A549 (cell line): ENCODE data around the gene ADGRG6. TPM values are rescaled to one million over a fixed set of nuclear protein-coding genes. Genes with fewer than 3 reads are reported as not detected.
A peak's percentile ranks its signal among the peaks of the same experiment; 100 is the strongest.

Experiments
- ATAC-seq, 2 experiments: fragments of 200-7000 bp in 1 of 2; fragments of >200 bp in 1 of 2; cut with Nextera tagmentation in 1 of 2; cut with Tn5 transposase in 1 of 2; 3 replicates each; pipeline versions ENCODE4 v1.8.0 to v1.9.1; 2018 to 2020; ENCODE audit warnings: mild to moderate bottlenecking in 1 of 2, moderate library complexity in 1 of 2
- CTCF ChIA-PET: fragments of 300-600 bp; sonication (Branson Sonifier 250); formaldehyde crosslinking; extraction: SDS; loops from one replicate; lab custom pipeline; 2021; ENCODE audit warnings: antibody characterized with exemption, inconsistent platforms; lab: Yijun Ruan, JAX
- POLR2A ChIA-PET: fragments of 350-600 bp; formaldehyde crosslinking; extraction: SDS; loops from one replicate; lab custom pipeline; 2021; ENCODE audit warnings: antibody characterized with exemption, inconsistent platforms; lab: Yijun Ruan, JAX
- DNase-seq, 2 experiments: peaks; one replicate each; pipeline versions ENCODE4 v3.0.0 to v3.0.0-alpha.2; 2011 to 2016; ENCODE audit warnings: low read depth in 1 of 2, low spot score in 1 of 2
- FAIRE-seq: peaks from 2 replicates; lab custom pipeline; 2011; peaks lifted over from hg19 to GRCh38; lab: Jason Lieb, UNC
- H3K27ac ChIP-seq, 2 experiments: fragments of >200 bp; sonication (Bioruptor Twin); formaldehyde crosslinking; 3 replicates each; pipeline ENCODE4 v1.5.1; 2016 to 2017
- H3K4me1 ChIP-seq: fragments of >200 bp; sonication (Bioruptor Twin); formaldehyde crosslinking; 3 replicates; pipeline ENCODE4 v1.6.1; 2016
- H3K4me2 ChIP-seq: fragments of >200 bp; sonication (Bioruptor Twin); formaldehyde crosslinking; 3 replicates; pipeline ENCODE4 v1.6.1; 2016
- H3K4me3 ChIP-seq: fragments of >200 bp; sonication (Bioruptor Twin); formaldehyde crosslinking; 3 replicates; pipeline ENCODE4 v1.5.1; 2016
- H3K9me3 ChIP-seq: fragments of >200 bp; sonication (Bioruptor Twin); formaldehyde crosslinking; 3 replicates; pipeline ENCODE4 v1.6.1; 2016
- ATOH8 ChIP-seq: fragments of 250-450 bp; sonication (Bioruptor Pico); IDR thresholded peaks from 2 replicates; pipeline ENCODE4 v1.5.0; 2020; ENCODE audit warnings: low read depth, mild to moderate bottlenecking, moderate library complexity
- BCL3 ChIP-seq: fragments of >200 bp; sonication (Bioruptor Twin); formaldehyde crosslinking; IDR thresholded peaks from 3 replicates; pipeline ENCODE4 v1.6.1; 2016
- BHLHE40 ChIP-seq: IDR thresholded peaks from 2 replicates; pipeline ENCODE4 v1.6.1; 2012; ENCODE audit warnings: low read depth, low read length, inconsistent platforms
- CBX2 ChIP-seq: fragments of 200-600 bp; sonication (generic); IDR thresholded peaks from 2 replicates; pipeline ENCODE4 v1.6.1; 2016; ENCODE audit warnings: low read depth, mild to moderate bottlenecking, borderline replicate concordance
- CEBPB ChIP-seq, 2 experiments: fragments of >200 bp in 1 of 2; sonication (Bioruptor Twin) in 1 of 2; formaldehyde crosslinking in 1 of 2; IDR thresholded peaks; 2 replicates each; pipeline ENCODE4 v1.6.1; 2012 to 2016
- CHD4 ChIP-seq: fragments of 200-600 bp; sonication (generic); IDR thresholded peaks from 2 replicates; pipeline ENCODE4 v1.6.1; 2016; ENCODE audit warnings: antibody characterized with exemption, mild to moderate bottlenecking, borderline replicate concordance
- EHMT2 ChIP-seq: fragments of 200-600 bp; sonication (generic); IDR thresholded peaks from 2 replicates; pipeline ENCODE4 v1.6.1; 2016; ENCODE audit warnings: antibody characterized with exemption, low read depth, mild to moderate bottlenecking, moderate library complexity
- GATA3 ChIP-seq: IDR thresholded peaks from 2 replicates; pipeline ENCODE4 v1.6.1; 2012; ENCODE audit warnings: borderline replicate concordance
- HDAC2 ChIP-seq: fragments of 200-600 bp; sonication (generic); IDR thresholded peaks from 2 replicates; pipeline ENCODE4 v1.6.1; 2016
- HEYL ChIP-seq: fragments of 250-450 bp; sonication (Bioruptor Pico); IDR thresholded peaks from 2 replicates; pipeline ENCODE4 v1.8.0; 2021; ENCODE audit warnings: mild to moderate bottlenecking, moderate library complexity
- HOXA7 ChIP-seq: fragments of 250-450 bp; sonication (Bioruptor Pico); IDR thresholded peaks from 2 replicates; pipeline ENCODE4 v1.5.0; 2020; ENCODE audit warnings: mild to moderate bottlenecking, moderate library complexity
- HOXB5 ChIP-seq: fragments of 250-450 bp; sonication (Bioruptor Pico); IDR thresholded peaks from 2 replicates; pipeline ENCODE4 v1.5.0; 2020; ENCODE audit warnings: mild to moderate bottlenecking, moderate library complexity
- JUN ChIP-seq, 2 experiments: fragments of >200 bp; sonication (Bioruptor Twin); formaldehyde crosslinking; IDR thresholded peaks; 2 replicates in 1 of 2; 3 replicates in 1 of 2; pipeline ENCODE4 v1.6.1; 2016 to 2017
- JUNB ChIP-seq: fragments of >200 bp; sonication (Bioruptor Twin); formaldehyde crosslinking; IDR thresholded peaks from 2 replicates; pipeline ENCODE4 v1.6.1; 2016
- KDM5A ChIP-seq: fragments of 200-600 bp; sonication (generic); IDR thresholded peaks from 2 replicates; pipeline ENCODE4 v1.6.1; 2016; ENCODE audit warnings: antibody characterized with exemption, mild to moderate bottlenecking
- MAFK ChIP-seq: fragments of 450-650 bp; IDR thresholded peaks from 2 replicates; pipeline ENCODE4 v1.6.1; 2014; ENCODE audit not compliant: partially characterized antibody
- NFE2L2 ChIP-seq: fragments of 150-350 bp; conservative IDR thresholded peaks from 2 replicates; pipeline ENCODE4 v1.6.1; 2014; ENCODE audit warnings: low read length
- NR3C1 ChIP-seq: fragments of >200 bp; sonication (Bioruptor Twin); formaldehyde crosslinking; IDR thresholded peaks from 3 replicates; pipeline ENCODE4 v1.6.1; 2017
- PHF8 ChIP-seq: fragments of 200-600 bp; sonication (generic); IDR thresholded peaks from 2 replicates; pipeline ENCODE4 v1.6.1; 2016; ENCODE audit warnings: low read depth, mild to moderate bottlenecking, antibody characterized with exemption, moderate library complexity, borderline replicate concordance
- RAD21 ChIP-seq, 2 experiments: fragments of >200 bp in 1 of 2; sonication (Bioruptor Twin) in 1 of 2; formaldehyde crosslinking in 1 of 2; IDR thresholded peaks in 1 of 2; conservative IDR thresholded peaks in 1 of 2; 2 replicates in 1 of 2; 3 replicates in 1 of 2; pipeline ENCODE4 v1.6.1; 2012 to 2018; ENCODE audit warnings: inconsistent platforms in 1 of 2
- RARB ChIP-seq: fragments of 250-450 bp; sonication (Bioruptor Pico); IDR thresholded peaks from 2 replicates; pipeline ENCODE4 v1.8.0; 2021; ENCODE audit warnings: mild to moderate bottlenecking, moderate library complexity
- REST ChIP-seq: fragments of 200-600 bp; sonication (generic); IDR thresholded peaks from 2 replicates; pipeline ENCODE4 v1.6.1; 2016; ENCODE audit warnings: antibody characterized with exemption, mild to moderate bottlenecking, moderate library complexity
- SREBF2 ChIP-seq: fragments of 450-650 bp; IDR thresholded peaks from 2 replicates; pipeline ENCODE4 v1.6.1; 2014; ENCODE audit warnings: mild to moderate bottlenecking, moderate library complexity
- ZFP36 ChIP-seq: fragments of 450-650 bp; IDR thresholded peaks from 2 replicates; pipeline ENCODE4 v1.6.1; 2014; ENCODE audit warnings: borderline replicate concordance; ENCODE audit not compliant: partially characterized antibody
- WGBS: methylation state at CpG from one replicate; pipeline ENCODE4 v1.1.6; 2017; ENCODE audit errors: missing lambda C conversion rate; 5-methylcytosine and 5-hydroxymethylcytosine counted together
- polyA plus RNA-seq, 4 experiments: library from polyadenylated mRNA; depleted of rRNA in 3 of 4; stranded (reverse); fragments of >200 nt; fragmentation: RNase III in 1 of 4; extraction: RNeasy Plus Mini Kit Qiagen cat#74134 plus additional on column Dnase treatment in 1 of 4; gene quantifications; 2 replicates in 3 of 4; 3 replicates in 1 of 4; pipeline ENCODE4 v1.2.3, GENCODE V29; 2011 to 2017

The ADGRG6 gene
- polyA plus RNA-seq, 2 of the 4 experiments (the other 2 are of a cell fraction), result 55.4 to 181 TPM

GRCh38 chr6:142350309-142350708 lies 48.5 kb downstream of the ADGRG6 start:
- H3K27ac ChIP-seq, result 0 out of 6 replicates have a peak overlapping the region, but pooled peaks have one; percentile 4 to 8
- no peak for ATAC-seq
- POLR2A ChIA-PET, result interaction anchor here (0.6 kb wide), 1 partner anchor 28 kb away, joined by 3 read pairs; no protein-coding TSS in a partner anchor
- TF ChIP-seq PHF8, result no peak
- no peak for TF ChIP-seq SREBF2
- no peak for TF ChIP-seq NR3C1
- TF ChIP-seq HOXA7 (CRISPR knock-in tag), result no peak
- TF ChIP-seq JUN (IDR thresholded peaks at IDR 0.05), result no peak
- no peak for TF ChIP-seq MAFK
- TF ChIP-seq ZFP36, result no peak
- no peak for TF ChIP-seq CHD4
- TF ChIP-seq HDAC2, result no peak
- no peak for TF ChIP-seq REST
- TF ChIP-seq KDM5A, result no peak
- TF ChIP-seq CEBPB (IDR thresholded peaks at IDR 0.05), result no peak
- TF ChIP-seq, all 56 proteins: peak for 0
- 89% methylated on average over 1 of the region's 1 CpG for WGBS
- Histone ChIP-seq H3K4me2 (no peak overlapping the region), H3K4me3 (no peak overlapping the region), H3K9me3 (peaks cover 8% of the 10 kb centered on the region; the same call in 1 of the 3 replicates), H3K4me1 (peaks cover 47% of the 10 kb centered on the region)
- DNase-seq (no peak), FAIRE-seq (no peak)
- CTCF ChIA-PET, result no interaction called here

GRCh38 chr6:142353690-142354089 lies 51.9 kb downstream of the ADGRG6 start:
- FAIRE-seq, result no peak
- H3K9me3 ChIP-seq, result peaks cover 8% of the 10 kb centered on the region; the same call in 1 of the 3 replicates
- WGBS, result 81% methylated on average over 2 of the region's 2 CpGs
- no peak for ATAC-seq
- peak overlapping the region; percentile 29 to 70; a peak in 3 of 6 replicates for H3K27ac ChIP-seq
- POLR2A ChIA-PET, result no interaction called here
- H3K4me2 ChIP-seq, result peak overlapping the region; percentile 10; the same call in 1 of the 3 replicates
- DNase-seq, result no peak
- no peak overlapping the region for H3K4me3 ChIP-seq
- TF ChIP-seq NFE2L2 (no peak), CBX2 (no peak)
- TF ChIP-seq, all 56 proteins: peak for 0
- CTCF ChIA-PET, result no interaction called here
- peaks cover 76% of the 10 kb centered on the region for H3K4me1 ChIP-seq

- FAIRE-seq (no peak), ATAC-seq (no peak), DNase-seq (no peak)
- H3K4me3 ChIP-seq, result no peak overlapping the region
- WGBS, result 47% methylated on average over 3 of the region's 3 CpGs
- H3K9me3 ChIP-seq, result peaks cover 8% of the 10 kb centered on the region; the same call in 1 of the 3 replicates
- peak overlapping the region; percentile 74 for H3K4me2 ChIP-seq
- peaks cover 76% of the 10 kb centered on the region for H3K4me1 ChIP-seq
- H3K27ac ChIP-seq, result peak overlapping the region in 1 of 2 experiments; percentile 70; a peak in 2 of 6 replicates
- ChIA-PET CTCF (interaction anchor here (1.7 kb wide), 1 partner anchor 208 kb away, joined by 5 read pairs; the partner anchor contains the start of genes NMBR and VTA1), POLR2A (no interaction called here)
- no peak for TF ChIP-seq RARB (CRISPR knock-in tag)
- no peak for TF ChIP-seq ATOH8 (CRISPR knock-in tag)
- no peak for TF ChIP-seq BHLHE40
- TF ChIP-seq SREBF2, result no peak
- no peak for TF ChIP-seq HEYL (CRISPR knock-in tag)
- TF ChIP-seq CBX2, result no peak
- TF ChIP-seq PHF8, result no peak
- TF ChIP-seq RAD21 (conservative IDR thresholded peaks at IDR 0.05 in 1 of 2, IDR thresholded peaks at IDR 0.05 in 1 of 2), result no peak
- no peak for TF ChIP-seq HOXB5
- no peak for TF ChIP-seq MAFK
- no peak for TF ChIP-seq NR3C1
- TF ChIP-seq GATA3, result no peak
- TF ChIP-seq BCL3, result no peak
- no peak for TF ChIP-seq JUNB
- no peak for TF ChIP-seq EHMT2
Measured at GRCh38 chr6:142354650-142355049, 52.8 kb downstream of the ADGRG6 start.
